ENCODE data around the gene ESR2. TPM values are rescaled to one million over a fixed set of nuclear protein-coding genes. Genes with fewer than 3 reads are reported as not detected.
"Not testable (repeated sequence)": the region's sequence is repeated elsewhere in the genome, so short reads cannot be mapped to it uniquely, and the experiment has no call there.

ESR2 gene
- total and polyA plus RNA-seq, 2 experiments from 2014 or later = 1.00 TPM; not detected in 1

- Histone ChIP-seq H3K36me3 (replicated peaks; ENCODE audit: insufficient read depth, low read depth) (no peaks in the 10 kb centered on the region), H3K9me3 (ENCODE audit: low read depth) (no peaks in the 10 kb centered on the region), H3K79me2 (no peaks in the 10 kb centered on the region), H3K4me1 (ENCODE audit: insufficient read depth) (no peaks in the 10 kb centered on the region), H3K4me2 (no peak overlapping the region), H3K4me3 (no peak overlapping the region), H3K27ac (no peak overlapping the region), H3K27me3 (no peaks in the 10 kb centered on the region), H2AFZ (no peak overlapping the region), H3K9me2 (replicated peaks; ENCODE audit: insufficient read depth) (no peaks in the 10 kb centered on the region), H4K20me1 (ENCODE audit: insufficient read depth, poor library complexity, severe bottlenecking) (no peaks in the 10 kb centered on the region)
- WGBS (ENCODE audit: low lambda C conversion rate, missing lambda C conversion rate) = 78% methylated on average over 1 of the region's 1 CpG
- TF ChIP-seq CTCF (IDR thresholded peaks at IDR 0.05; ENCODE audit: poor library complexity) (no peak), EZH2 (IDR thresholded peaks at IDR 0.05; ENCODE audit: borderline replicate concordance) (no peak), EZH2phosphoT487 (IDR thresholded peaks at IDR 0.05; ENCODE audit: low read depth, severe bottlenecking, unreplicated experiment) (no peak)
- DNase-seq (ENCODE audit: low spot score) = no peak
Observed at GRCh38 chr14:64324895-64325294, 30.7 kb upstream of the ESR2 start.

- H3K27ac ChIP-seq = no peak overlapping the region
- H4K20me1 ChIP-seq (ENCODE audit: insufficient read depth, poor library complexity, severe bottlenecking) = no peaks in the 10 kb centered on the region
- H3K4me2 ChIP-seq = no peak overlapping the region
- H3K9me2 ChIP-seq (replicated peaks; ENCODE audit: insufficient read depth) = no peaks in the 10 kb centered on the region
- H3K4me1 ChIP-seq (ENCODE audit: insufficient read depth) = no peaks in the 10 kb centered on the region
- no peak overlapping the region for H3K4me3 ChIP-seq
- no peaks in the 10 kb centered on the region for H3K79me2 ChIP-seq
- TF ChIP-seq CTCF (IDR thresholded peaks at IDR 0.05; ENCODE audit: poor library complexity) (no peak), EZH2phosphoT487 (IDR thresholded peaks at IDR 0.05; ENCODE audit: low read depth, severe bottlenecking, unreplicated experiment) (no peak), EZH2 (IDR thresholded peaks at IDR 0.05; ENCODE audit: borderline replicate concordance) (no peak)
- H3K36me3 ChIP-seq (replicated peaks; ENCODE audit: insufficient read depth, low read depth) = no peaks in the 10 kb centered on the region
- H3K27me3 ChIP-seq = no peaks in the 10 kb centered on the region
- no peaks in the 10 kb centered on the region for H3K9me3 ChIP-seq (ENCODE audit: low read depth)
- whole genome bisulfite sequencing (ENCODE audit: low lambda C conversion rate, missing lambda C conversion rate) = 37% methylated on average over 1 of the region's 1 CpG
- H2AFZ ChIP-seq = no peak overlapping the region
- DNase-seq (ENCODE audit: low spot score) = no peak
Observed at GRCh38 chr14:64324461-64324860, 30.3 kb upstream of the ESR2 start.

- H3K79me2 ChIP-seq; H3K27me3 ChIP-seq; H3K4me2 ChIP-seq; H4K20me1 ChIP-seq (ENCODE audit: insufficient read depth, poor library complexity, severe bottlenecking); DNase-seq (ENCODE audit: low spot score); H3K4me3 ChIP-seq; H3K4me1 ChIP-seq (ENCODE audit: insufficient read depth); H3K27ac ChIP-seq; H3K36me3 ChIP-seq (replicated peaks; ENCODE audit: insufficient read depth, low read depth); H3K9me3 ChIP-seq (ENCODE audit: low read depth); H2AFZ ChIP-seq; H3K9me2 ChIP-seq (replicated peaks; ENCODE audit: insufficient read depth): not testable (repeated sequence)
- WGBS (ENCODE audit: low lambda C conversion rate, missing lambda C conversion rate) = 79% methylated on average over 5 of the region's 5 CpGs
Observed at GRCh38 chr14:64320362-64320761, 26.2 kb upstream of the ESR2 start.

- H3K4me3 ChIP-seq; H3K4me2 ChIP-seq; H3K4me1 ChIP-seq (ENCODE audit: insufficient read depth); H2AFZ ChIP-seq; DNase-seq (ENCODE audit: low spot score); H3K27ac ChIP-seq; H4K20me1 ChIP-seq (ENCODE audit: insufficient read depth, poor library complexity, severe bottlenecking); H3K27me3 ChIP-seq; H3K9me2 ChIP-seq (replicated peaks; ENCODE audit: insufficient read depth); H3K79me2 ChIP-seq; H3K36me3 ChIP-seq (replicated peaks; ENCODE audit: insufficient read depth, low read depth); H3K9me3 ChIP-seq (ENCODE audit: low read depth): not testable (repeated sequence)
- 94% methylated on average over 1 of the region's 1 CpG for WGBS (ENCODE audit: low lambda C conversion rate, missing lambda C conversion rate)
Observed at GRCh38 chr14:64318695-64319094, 24.5 kb upstream of the ESR2 start.

GRCh38 chr14:64303471-64303917, 9.3 kb upstream of the ESR2 start:
- Histone ChIP-seq H3K27me3 (no peaks in the 10 kb centered on the region), H3K9me2 (replicated peaks; ENCODE audit: insufficient read depth) (no peaks in the 10 kb centered on the region), H3K4me3 (no peak overlapping the region), H3K36me3 (replicated peaks; ENCODE audit: insufficient read depth, low read depth) (no peaks in the 10 kb centered on the region), H3K79me2 (no peaks in the 10 kb centered on the region), H3K4me2 (no peak overlapping the region), H3K27ac (no peak overlapping the region), H3K4me1 (ENCODE audit: insufficient read depth) (no peaks in the 10 kb centered on the region), H3K9me3 (ENCODE audit: low read depth) (no peaks in the 10 kb centered on the region), H4K20me1 (ENCODE audit: insufficient read depth, poor library complexity, severe bottlenecking) (no peaks in the 10 kb centered on the region), H2AFZ (no peak overlapping the region)
- peak; percentile 56 for DNase-seq (ENCODE audit: low spot score)
- WGBS (ENCODE audit: low lambda C conversion rate, missing lambda C conversion rate) = 31% methylated on average over 4 of the region's 4 CpGs
- TF ChIP-seq EZH2phosphoT487 (IDR thresholded peaks at IDR 0.05; ENCODE audit: low read depth, severe bottlenecking, unreplicated experiment) (no peak), CTCF (IDR thresholded peaks at IDR 0.05; ENCODE audit: poor library complexity) (peak; percentile 83), EZH2 (IDR thresholded peaks at IDR 0.05; ENCODE audit: borderline replicate concordance) (no peak)

Data from hepatocyte (in vitro differentiated cells).